Stomach (tissue), 9 donors: ENCODE measurements around the gene FUT1. TPM values are rescaled to one million over a fixed set of nuclear protein-coding genes. Genes with fewer than 3 reads are reported as not detected.
"Not testable (repeated sequence)": the region's sequence is repeated elsewhere in the genome, so short reads cannot be mapped to it uniquely, and the experiment has no call there.

Experiments used
- DNase-seq, 2 donors: peaks; one replicate each; pipeline versions ENCODE4 v3.0.0 to v3.0.0-alpha.2; 2013 to 2019
- H3K27ac ChIP-seq, 5 donors: fragments of 200-600 bp in 4 of 5; sonication (generic) in 4 of 5; one replicate each; pipeline ENCODE4 v1.5.1; 2013 to 2019; ENCODE audit warnings: mild to moderate bottlenecking in 1 of 5, moderate library complexity in 1 of 5
- H3K27me3 ChIP-seq, 3 donors: fragments of 200-600 bp; sonication (generic); one replicate each; pipeline ENCODE4 v1.5.1; 2017 to 2019; ENCODE audit warnings: mixed run types in 1 of 3
- H3K36me3 ChIP-seq, 4 donors: fragments of 200-600 bp; sonication (generic); 1 replicate in 3 of 4; 2 replicates in 1 of 4; pipeline ENCODE4 v1.5.1; 2016 to 2019
- H3K4me1 ChIP-seq, 4 donors: fragments of 200-600 bp; sonication (generic); one replicate each; pipeline ENCODE4 v1.5.1; 2016 to 2019
- H3K4me3 ChIP-seq, 4 donors: fragments of 200-600 bp; sonication (generic) in 3 of 4; one replicate each; pipeline ENCODE4 v1.5.1; 2016 to 2019; ENCODE audit warnings: mild to moderate bottlenecking in 1 of 4
- H3K9me3 ChIP-seq, 4 donors: fragments of 200-600 bp; sonication (generic); one replicate each; pipeline ENCODE4 v1.5.1; 2016 to 2019
- EP300 ChIP-seq: sonication (generic); formaldehyde crosslinking; IDR thresholded peaks from one replicate; pipeline ENCODE4 v1.6.1; 2017; ENCODE audit warnings: antibody characterized with exemption
- POLR2A ChIP-seq, 4 donors: fragments of 450-650 bp; IDR thresholded peaks; one replicate each; pipeline ENCODE4 v1.6.1; 2016; ENCODE audit warnings: antibody characterized with exemption in 4 of 4, control low read depth in 2 of 4, mild to moderate bottlenecking in 1 of 4, moderate library complexity in 1 of 4
- POLR2AphosphoS5 ChIP-seq, 3 donors: sonication (generic); formaldehyde crosslinking; IDR thresholded peaks; one replicate each; pipeline ENCODE4 v1.6.1; 2016; ENCODE audit warnings: antibody characterized with exemption in 3 of 3
- WGBS, 5 donors: extraction: QIAGEN DNeasy Blood & Tissue Kit in 3 of 5; methylation state at CpG; one replicate each; pipeline versions ENCODE4 v1.1.5 to v1.1.7; 2013 to 2018; 5-methylcytosine and 5-hydroxymethylcytosine counted together
- intact Hi-C: fragments of 100-400 bp; cut with DNase I; formaldehyde crosslinking; loops from one replicate; pipeline ENCODE4 v1.15.1; 2023; ENCODE audit warnings: low total_unique reads
- polyA plus RNA-seq, 3 donors: library from polyadenylated mRNA; stranded (reverse); fragments of 200-250 nt; gene quantifications; one replicate each; pipeline ENCODE4 v1.2.3, GENCODE V29; 2013
- total RNA-seq, 5 donors: library from RNA; depleted of rRNA; stranded (reverse); fragments of >200 nt; gene quantifications; one replicate each; pipeline versions ENCODE4 v1.1.0 to v1.2.3, GENCODE V29; 2014 to 2016
- TF ChIP-seq, protein P1 (sequence below), 7 experiments: fragments of 450-650 bp in 4 of 7; fragments of 200-600 bp in 3 of 7; sonication (generic) in 3 of 7; IDR thresholded peaks; one replicate each; pipeline ENCODE4 v1.5.1; 2016 to 2019; ENCODE audit warnings: antibody characterized with exemption in 7 of 7, control low read depth in 2 of 7, mild to moderate bottlenecking in 1 of 7
- donor health status: healthy with polysubstance abuse.
- donor health status: Bipolar disorder and iron deficiency.
- donor health status: healthy.

The FUT1 gene
- total and polyA plus RNA-seq, 8 donors, result 7.0 to 54.5 (median 7.3) TPM; not detected in 1

GRCh38 chr19:48794291-48794690 lies 41.9 kb upstream of the FUT1 start:
- Histone ChIP-seq H3K4me3 (no peak overlapping the region), H3K9me3 (no peaks in the 10 kb centered on the region), H3K36me3 (peaks cover under 1 to 25% (median 14%) of the 10 kb centered on the region in 4 donors), H3K27me3 (no peaks in the 10 kb centered on the region), H3K4me1 (peaks cover 16 to 27% (median 18%) of the 10 kb centered on the region in 4 donors), H3K27ac (peak overlapping the region in 4 of 5 donors; percentile 73 to 88 (median 84))
- no peak for TF ChIP-seq EP300
- TF ChIP-seq POLR2A (IDR thresholded peaks at IDR 0.05), result no peak
- TF ChIP-seq POLR2AphosphoS5 (IDR thresholded peaks at IDR 0.05), result no peak
- TF ChIP-seq, protein P1, sequence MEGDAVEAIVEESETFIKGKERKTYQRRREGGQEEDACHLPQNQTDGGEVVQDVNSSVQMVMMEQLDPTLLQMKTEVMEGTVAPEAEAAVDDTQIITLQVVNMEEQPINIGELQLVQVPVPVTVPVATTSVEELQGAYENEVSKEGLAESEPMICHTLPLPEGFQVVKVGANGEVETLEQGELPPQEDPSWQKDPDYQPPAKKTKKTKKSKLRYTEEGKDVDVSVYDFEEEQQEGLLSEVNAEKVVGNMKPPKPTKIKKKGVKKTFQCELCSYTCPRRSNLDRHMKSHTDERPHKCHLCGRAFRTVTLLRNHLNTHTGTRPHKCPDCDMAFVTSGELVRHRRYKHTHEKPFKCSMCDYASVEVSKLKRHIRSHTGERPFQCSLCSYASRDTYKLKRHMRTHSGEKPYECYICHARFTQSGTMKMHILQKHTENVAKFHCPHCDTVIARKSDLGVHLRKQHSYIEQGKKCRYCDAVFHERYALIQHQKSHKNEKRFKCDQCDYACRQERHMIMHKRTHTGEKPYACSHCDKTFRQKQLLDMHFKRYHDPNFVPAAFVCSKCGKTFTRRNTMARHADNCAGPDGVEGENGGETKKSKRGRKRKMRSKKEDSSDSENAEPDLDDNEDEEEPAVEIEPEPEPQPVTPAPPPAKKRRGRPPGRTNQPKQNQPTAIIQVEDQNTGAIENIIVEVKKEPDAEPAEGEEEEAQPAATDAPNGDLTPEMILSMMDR (IDR thresholded peaks at IDR 0.05), result no peak
- 77 to 88% (median 84%) methylated on average over 4 to 6 of the region's 6 CpGs for WGBS, 5 donors
- intact Hi-C loops, result no loop called here
- no peak for DNase-seq

DNA sequence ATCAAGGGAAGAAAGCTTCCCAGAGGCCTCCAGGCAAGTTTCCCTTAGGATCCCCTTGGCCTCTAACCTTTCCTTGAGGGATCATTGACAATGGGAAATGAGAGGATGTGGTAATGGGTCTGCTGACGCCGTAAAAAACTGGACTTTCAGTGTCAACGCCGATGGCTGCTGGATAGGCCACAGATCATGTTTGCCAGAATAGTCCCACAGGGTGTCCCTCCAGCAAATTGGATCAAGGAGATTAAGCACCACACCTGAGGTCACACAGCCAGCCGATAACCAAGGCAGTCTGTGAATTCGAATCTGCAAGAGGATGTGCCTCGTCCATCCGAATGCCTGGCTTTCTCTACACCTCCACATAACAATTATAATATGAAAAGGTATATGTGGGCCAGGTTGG lies 40.8 kb upstream of the FUT1 start:
- intact Hi-C loops, result no loop called here
- H3K36me3 ChIP-seq, result peaks cover 0 to 18% (median 8%) of the 10 kb centered on the region in 4 donors
- H3K27me3 ChIP-seq, result no peaks in the 10 kb centered on the region
- H3K27ac ChIP-seq, result no peak overlapping the region
- H3K4me3 ChIP-seq, result no peak overlapping the region
- WGBS, 5 donors, result 78 to 92% (median 82%) methylated on average over 8 of the region's 8 CpGs
- TF ChIP-seq POLR2A (IDR thresholded peaks at IDR 0.05), result no peak
- no peak for TF ChIP-seq POLR2AphosphoS5 (IDR thresholded peaks at IDR 0.05)
- TF ChIP-seq, protein P1 (IDR thresholded peaks at IDR 0.05), result no peak
- no peak for TF ChIP-seq EP300
- no peaks in the 10 kb centered on the region for H3K9me3 ChIP-seq
- DNase-seq, result no peak
- H3K4me1 ChIP-seq, result peaks cover 16 to 23% (median 18%) of the 10 kb centered on the region in 4 donors

DNA sequence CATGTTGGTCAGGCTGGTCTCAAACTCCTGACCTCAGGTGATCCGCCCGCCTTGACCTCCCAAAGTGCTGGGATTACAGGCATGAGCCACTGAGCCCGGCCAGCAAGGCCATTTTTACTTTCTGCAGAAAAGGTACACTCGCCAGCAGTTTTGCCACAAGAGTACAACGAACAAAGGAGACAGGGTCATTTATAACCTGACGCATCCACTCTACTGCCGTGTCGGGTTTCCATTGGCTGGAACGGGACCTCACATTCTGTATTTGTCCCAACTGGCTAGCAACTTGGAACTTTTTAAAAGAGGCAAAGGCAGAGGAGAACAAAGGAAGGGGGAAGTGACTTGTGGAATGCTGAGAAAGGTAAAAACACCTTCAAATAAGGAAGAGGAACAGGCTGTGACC lies 34.9 kb upstream of the FUT1 start:
- H3K27me3 ChIP-seq, intact Hi-C loops, H3K36me3 ChIP-seq, H3K4me3 ChIP-seq, H3K9me3 ChIP-seq: not testable (repeated sequence)
- Histone ChIP-seq H3K27ac (peak overlapping the region; percentile 62 to 78 (median 74)), H3K4me1 (peaks cover 0 to 18% (median 7%) of the 10 kb centered on the region in 4 donors)
- 47 to 66% (median 61%) methylated on average over 9 of the region's 9 CpGs for WGBS, 5 donors
- DNase-seq, result peak in 1 of 2 donors; percentile 74
- TF ChIP-seq POLR2AphosphoS5 (IDR thresholded peaks at IDR 0.05), result peak in 2 of 3 donors; percentile 69 to 72

- DNase-seq, H3K9me3 ChIP-seq, H3K27me3 ChIP-seq, H3K4me3 ChIP-seq, intact Hi-C loops, H3K36me3 ChIP-seq: not testable (repeated sequence)
- 93 to 97% (median 94%) methylated on average over 7 of the region's 7 CpGs for WGBS, 5 donors
- H3K4me1 ChIP-seq, result peaks cover 4 to 27% (median 17%) of the 10 kb centered on the region in 4 donors
- H3K27ac ChIP-seq, result peak overlapping the region in 2 of 5 donors; percentile 64 to 78
Observed at GRCh38 chr19:48786422-48786821, 34.0 kb upstream of the FUT1 start.

GRCh38 chr19:48784527-48784926 lies 32.1 kb upstream of the FUT1 start:
- WGBS, 5 donors, result 23 to 46% (median 36%) methylated on average over 5 of the region's 5 CpGs
- DNase-seq, result peak in 1 of 2 donors; percentile 74
- intact Hi-C loops, result no loop called here
- no peak overlapping the region for H3K4me3 ChIP-seq
- H3K27me3 ChIP-seq, result no peaks in the 10 kb centered on the region
- H3K9me3 ChIP-seq, result no peaks in the 10 kb centered on the region
- TF ChIP-seq POLR2A (IDR thresholded peaks at IDR 0.05) (no peak), POLR2AphosphoS5 (IDR thresholded peaks at IDR 0.05) (no peak), EP300 (no peak)
- TF ChIP-seq, protein P1 (IDR thresholded peaks at IDR 0.05), result peak in 4 of 7 experiments; percentile 27 to 77 (median 48)
- peaks cover 11 to 41% (median 30%) of the 10 kb centered on the region in 4 donors for H3K4me1 ChIP-seq
- H3K36me3 ChIP-seq, result no peaks in the 10 kb centered on the region
- H3K27ac ChIP-seq, result peak overlapping the region in 4 of 5 donors; percentile 25 to 86 (median 36)
